MM.1S (cell line): ENCODE results near the gene C10orf143.

Experiments
- CTCF ChIP-seq: fragments of 300-600 bp; sonication (generic); IDR thresholded peaks from 2 replicates; pipeline ENCODE4 v1.5.1; 2016; ENCODE audit warnings: antibody characterized with exemption, low read length, mixed read lengths
- EZH2phosphoT487 ChIP-seq: fragments of 300-600 bp; sonication (generic); IDR thresholded peaks from 2 replicates; pipeline ENCODE4 v1.6.1; 2018; ENCODE audit warnings: antibody characterized with exemption, low read length

GRCh38 chr10:130015075-130015695, 95.4 kb downstream of the C10orf143 start:
- TF ChIP-seq CTCF, result no peak
- no peak for TF ChIP-seq EZH2phosphoT487
